Embryonic facial prominence (tissue), 1 donor: Measurements from ENCODE around the gene PRSS27.
"Not testable (repeated sequence)": the region's sequence is repeated elsewhere in the genome, so short reads cannot be mapped to it uniquely, and the experiment has no call there.

Source experiments
- DNase-seq: peaks from one replicate; pipeline ENCODE4 v3.0.0-alpha.2; 2016; ENCODE audit errors: extremely low spot score

PRSS27 gene

GRCh38 chr16:2696601-2697250, 23.3 kb downstream of the PRSS27 start:
- DNase-seq: not testable (repeated sequence)

GRCh38 chr16:2692948-2693651, 26.9 kb downstream of the PRSS27 start:
- DNase-seq: no peak

- no peak for DNase-seq
These were observed 27.6 kb downstream of the PRSS27 start for GRCh38 chr16:2692251-2692947.

- no peak for DNase-seq
These were observed 28.4 kb downstream of the PRSS27 start for GRCh38 chr16:2691491-2692248.

GRCh38 chr16:2690852-2691251, 29.2 kb downstream of the PRSS27 start:
- no peak for DNase-seq

- DNase-seq: no peak
These were observed 29.8 kb downstream of the PRSS27 start for GRCh38 chr16:2689968-2690801.

- not testable (repeated sequence) for DNase-seq
These were observed 30.6 kb downstream of the PRSS27 start for GRCh38 chr16:2689422-2689821.

- no peak for DNase-seq
These were observed 32.3 kb downstream of the PRSS27 start for GRCh38 chr16:2687531-2688308.

- no peak for DNase-seq
These were observed 33.0 kb downstream of the PRSS27 start for GRCh38 chr16:2686912-2687507.

GRCh38 chr16:2686075-2686474, 33.9 kb downstream of the PRSS27 start:
- not testable (repeated sequence) for DNase-seq

- not testable (repeated sequence) for DNase-seq
These were observed 37.0 kb downstream of the PRSS27 start for GRCh38 chr16:2683041-2683440.

GRCh38 chr16:2682209-2683021, 37.6 kb downstream of the PRSS27 start, which contains the start of gene KCTD5:
Gene KCTD5, plus strand, starts transcription at chr16:2682523. Its CDS starts 26 bp downstream, at chr16:2682549.
- peak; percentile 93 for DNase-seq

GRCh38 chr16:2680360-2680759, 39.7 kb downstream of the PRSS27 start:
- not testable (repeated sequence) for DNase-seq

- not testable (repeated sequence) for DNase-seq
These were observed 40.1 kb downstream of the PRSS27 start for GRCh38 chr16:2679902-2680301.

- not testable (repeated sequence) for DNase-seq
These were observed 41.6 kb downstream of the PRSS27 start for GRCh38 chr16:2678206-2678965.

GRCh38 chr16:2676937-2677336, 43.1 kb downstream of the PRSS27 start:
- DNase-seq: not testable (repeated sequence)

- no peak for DNase-seq
These were observed 44.3 kb downstream of the PRSS27 start for GRCh38 chr16:2675714-2676113.

GRCh38 chr16:2675021-2675420, 45.0 kb downstream of the PRSS27 start:
- no peak for DNase-seq
